GM03348 (cell line): ENCODE results near the gene TDRD10.

ENCODE experiments used
- DNase-seq: peaks from one replicate; pipeline ENCODE4 v3.0.0; 2012; ENCODE audit warnings: low spot score

The TDRD10 gene

DNA sequence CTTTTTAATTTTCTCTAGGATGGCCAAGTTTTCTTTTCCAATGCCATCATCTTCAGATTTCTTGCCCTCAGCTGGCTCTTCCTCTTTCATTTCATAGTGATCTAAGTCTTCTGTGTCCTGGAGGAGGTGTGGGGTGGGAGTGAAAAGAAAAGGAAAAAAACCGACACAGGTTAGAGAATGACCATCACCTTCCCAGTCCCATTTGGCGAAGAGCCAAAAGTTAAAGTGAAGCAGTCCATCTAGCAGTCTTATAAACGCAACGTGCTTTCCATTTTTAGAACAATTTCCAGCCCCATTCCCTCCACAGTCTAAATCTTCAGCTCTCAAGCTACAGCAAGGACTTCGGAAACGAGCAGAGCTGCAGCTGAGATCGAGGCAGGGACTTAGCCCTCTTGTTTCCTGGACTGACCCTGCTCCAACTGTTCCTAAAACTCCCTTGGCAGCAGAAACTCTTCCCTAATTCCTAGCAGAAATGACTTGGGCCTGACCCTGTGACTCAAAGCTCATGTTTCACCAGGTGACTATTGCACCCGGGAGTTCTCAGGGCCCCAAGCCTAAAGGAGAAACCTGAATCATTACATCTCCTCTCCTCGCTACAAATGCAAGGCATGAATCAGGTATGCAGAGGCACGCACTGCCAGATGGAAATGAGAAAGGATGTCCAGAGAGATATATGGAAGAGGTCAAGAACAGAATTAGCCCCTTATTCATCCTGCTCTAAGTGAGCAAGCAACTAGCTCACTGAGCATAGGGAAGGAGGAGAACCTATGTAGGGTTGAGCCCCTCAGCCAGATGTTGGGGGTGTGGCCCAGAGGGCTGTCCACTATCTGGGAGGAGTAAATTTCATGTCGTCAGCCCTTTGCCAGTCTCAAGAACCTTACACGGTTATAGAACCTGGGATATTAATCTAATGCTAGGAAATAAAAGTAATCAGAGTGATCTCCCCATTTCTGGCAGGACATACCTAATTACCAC, 51.3 kb downstream of the TDRD10 start:
- no peak for DNase-seq

DNA sequence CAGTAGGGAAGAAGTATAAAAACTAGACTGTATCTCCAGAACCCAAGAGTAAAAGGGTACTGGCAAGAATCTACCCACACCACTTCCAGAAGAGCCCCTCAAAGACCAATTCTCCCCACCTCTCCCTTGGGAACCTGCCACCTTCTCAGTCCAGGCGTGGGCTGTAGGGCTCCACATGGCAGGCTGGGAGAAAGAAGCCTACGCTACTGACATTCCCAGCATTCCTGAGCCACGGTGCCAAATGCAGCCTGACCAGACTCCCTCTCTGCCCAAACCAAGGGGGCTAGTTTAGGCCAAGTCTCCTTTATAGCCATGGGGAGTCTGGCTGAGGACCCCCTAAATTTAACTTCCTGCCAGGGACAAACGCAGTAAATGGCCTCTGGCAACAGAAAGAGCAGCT, 54.4 kb downstream of the TDRD10 start:
- DNase-seq, result peak; percentile 77

DNA sequence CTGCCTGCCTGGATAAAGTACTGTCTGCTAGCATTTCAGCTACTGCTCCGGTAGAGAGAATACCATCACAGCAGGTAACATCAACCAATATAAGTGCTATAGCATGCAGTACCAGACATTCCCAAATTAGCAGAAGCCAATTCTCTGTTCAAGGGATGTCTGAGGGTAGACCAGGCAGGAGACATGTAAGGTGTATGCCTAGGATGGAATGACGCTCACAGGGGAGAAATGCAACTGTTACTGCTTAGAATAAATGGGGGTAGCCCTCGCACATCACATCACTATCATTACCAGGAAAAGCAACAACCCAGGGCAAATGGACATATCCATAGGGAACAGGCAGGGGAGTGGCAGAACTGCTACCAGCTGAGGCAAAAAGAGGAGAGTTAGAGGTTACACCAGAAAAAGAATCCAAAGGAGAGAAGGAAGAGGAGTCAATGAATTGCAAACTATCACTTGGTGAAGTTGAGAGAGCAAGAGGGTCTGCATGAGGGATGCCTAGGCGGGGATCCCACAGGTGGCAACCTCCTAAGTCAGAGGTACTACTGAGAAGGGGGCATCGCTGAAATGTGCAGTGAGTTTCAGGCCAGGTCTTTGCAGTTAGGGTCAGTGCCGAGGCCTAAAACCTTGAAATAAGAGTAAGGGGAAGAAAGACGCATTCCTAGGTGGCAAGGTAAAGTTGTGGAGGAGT, 55.4 kb downstream of the TDRD10 start:
- DNase-seq, result no peak

DNA sequence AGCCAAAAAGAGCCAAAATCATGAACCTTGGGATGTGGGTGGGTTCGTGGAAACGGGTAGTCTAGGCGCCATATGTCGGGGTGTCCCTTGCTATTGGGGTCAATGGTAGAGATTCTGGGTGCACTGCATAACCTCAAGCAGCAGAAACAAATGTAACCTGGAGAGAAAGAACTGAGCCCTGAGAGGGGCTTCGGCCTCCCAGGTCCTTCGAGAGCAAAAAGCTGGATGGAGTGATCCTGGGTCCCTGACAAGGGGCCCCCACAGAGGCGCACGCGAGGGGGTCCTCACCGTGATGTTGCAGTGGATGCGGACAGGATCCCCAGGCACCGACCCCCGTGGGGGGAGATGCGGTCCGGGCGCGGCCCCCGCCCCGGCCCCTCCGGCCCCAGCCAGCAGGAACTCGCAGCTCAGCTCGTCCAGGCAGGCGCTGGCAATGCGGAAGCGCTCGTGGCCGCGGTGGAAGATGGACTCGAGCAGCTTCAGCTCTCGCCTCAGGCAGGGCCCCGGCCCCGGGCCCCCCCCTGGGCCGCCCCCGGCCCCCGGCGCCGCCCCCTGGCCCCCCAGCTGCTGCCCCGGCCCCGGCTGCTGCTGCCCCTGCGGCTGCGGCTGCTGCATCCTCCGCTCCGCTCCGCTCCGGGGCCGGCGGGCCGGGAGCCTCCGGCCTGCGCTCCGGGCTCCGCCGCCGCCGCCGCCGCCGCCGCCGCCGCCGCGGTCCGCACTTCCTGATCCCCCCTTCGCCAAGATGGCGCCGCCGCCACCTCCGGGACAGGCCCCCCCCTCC, 56.1 kb downstream of the TDRD10 start, which contains the start of gene UBE2Q1:
Gene UBE2Q1, minus strand, starts transcription at position 724 of the 781 bp plus-strand sequence. Its CDS starts 109 bp downstream, at position 615.
- peak; percentile 41 for DNase-seq

DNA sequence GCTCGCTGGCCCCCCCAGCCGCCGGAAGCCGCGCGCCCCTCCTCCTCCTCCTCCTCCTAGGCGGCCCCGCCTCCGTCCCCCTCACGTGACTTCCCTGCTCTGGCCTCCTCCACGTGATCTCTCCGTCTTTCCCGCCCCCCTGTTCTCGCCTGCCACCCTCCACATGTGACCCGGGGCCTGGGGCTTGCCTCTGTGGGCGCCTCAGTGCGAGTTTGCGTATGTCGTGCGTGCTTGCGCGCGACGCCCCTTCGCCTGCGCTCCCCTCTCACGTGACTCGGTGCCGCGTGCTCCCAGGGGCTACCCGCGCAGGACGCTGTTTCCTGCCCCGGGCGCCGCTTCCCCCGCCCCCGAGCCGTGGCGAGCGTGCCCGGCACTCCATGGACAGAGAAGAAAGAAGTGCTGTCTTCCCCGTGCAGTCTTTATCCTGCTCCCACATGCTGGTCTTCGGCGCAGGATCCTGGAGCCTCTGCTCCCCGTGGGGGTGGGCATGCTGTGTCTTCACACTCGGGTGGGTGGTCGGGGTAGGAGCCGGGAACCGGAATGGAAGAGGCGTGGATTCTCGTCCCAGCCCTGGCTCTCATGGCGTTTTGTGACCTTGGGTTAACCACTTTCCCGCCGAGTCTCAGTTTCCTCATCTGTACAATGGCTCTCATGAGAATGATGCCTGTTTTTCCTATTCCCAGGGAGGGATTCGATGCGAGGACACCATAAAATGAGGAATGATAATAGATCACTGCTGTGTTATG, 56.9 kb downstream of the TDRD10 start:
- peak; percentile 98 for DNase-seq

DNA sequence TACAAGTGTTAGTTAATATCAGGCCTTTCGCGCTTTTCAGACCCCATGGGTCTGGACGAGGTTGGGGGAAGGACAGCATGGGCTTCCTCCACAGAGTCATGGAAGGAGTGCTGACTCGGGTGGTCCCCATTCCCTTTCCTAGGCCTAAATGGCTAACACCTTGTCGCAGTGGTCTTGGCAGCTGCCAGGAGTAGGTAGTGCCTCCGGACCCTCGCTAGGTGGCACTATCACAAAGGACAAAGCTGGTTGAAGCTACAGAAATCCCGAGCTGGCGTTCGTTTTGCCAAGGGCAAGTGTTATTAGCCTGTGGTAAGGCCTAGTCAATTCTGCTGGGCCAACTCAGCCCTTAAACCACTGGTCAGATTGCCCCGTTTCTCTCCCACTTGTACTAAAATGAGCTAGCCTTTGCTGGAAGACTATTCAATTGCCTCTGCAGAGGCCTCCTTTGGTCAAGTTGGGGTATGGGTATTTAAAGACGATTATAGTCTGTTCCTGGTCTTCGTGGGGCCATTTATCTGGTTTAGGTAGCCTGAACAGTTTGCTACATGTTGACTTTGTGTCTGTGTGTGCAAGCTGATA, 57.5 kb downstream of the TDRD10 start:
- peak; percentile 86 for DNase-seq

DNA sequence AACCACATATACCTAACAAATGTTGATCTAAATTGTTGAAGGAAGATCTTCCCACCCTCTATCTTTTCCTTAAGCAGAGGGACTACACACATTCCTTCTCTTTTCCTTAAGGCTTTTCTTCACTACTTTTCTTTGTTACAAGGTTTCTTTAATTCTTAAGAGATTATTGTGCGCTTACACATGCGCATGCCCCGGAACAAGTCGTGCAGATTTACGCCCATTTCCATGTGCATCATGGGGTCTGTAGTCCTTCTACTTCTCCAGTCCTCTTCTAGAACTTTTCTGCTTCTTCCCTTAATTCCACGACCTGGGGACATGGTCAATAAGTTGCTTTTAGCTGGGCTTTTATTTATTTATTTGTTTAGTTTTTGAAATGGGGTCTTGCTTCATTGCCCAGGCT, 63.9 kb downstream of the TDRD10 start:
- DNase-seq, result no peak

DNA sequence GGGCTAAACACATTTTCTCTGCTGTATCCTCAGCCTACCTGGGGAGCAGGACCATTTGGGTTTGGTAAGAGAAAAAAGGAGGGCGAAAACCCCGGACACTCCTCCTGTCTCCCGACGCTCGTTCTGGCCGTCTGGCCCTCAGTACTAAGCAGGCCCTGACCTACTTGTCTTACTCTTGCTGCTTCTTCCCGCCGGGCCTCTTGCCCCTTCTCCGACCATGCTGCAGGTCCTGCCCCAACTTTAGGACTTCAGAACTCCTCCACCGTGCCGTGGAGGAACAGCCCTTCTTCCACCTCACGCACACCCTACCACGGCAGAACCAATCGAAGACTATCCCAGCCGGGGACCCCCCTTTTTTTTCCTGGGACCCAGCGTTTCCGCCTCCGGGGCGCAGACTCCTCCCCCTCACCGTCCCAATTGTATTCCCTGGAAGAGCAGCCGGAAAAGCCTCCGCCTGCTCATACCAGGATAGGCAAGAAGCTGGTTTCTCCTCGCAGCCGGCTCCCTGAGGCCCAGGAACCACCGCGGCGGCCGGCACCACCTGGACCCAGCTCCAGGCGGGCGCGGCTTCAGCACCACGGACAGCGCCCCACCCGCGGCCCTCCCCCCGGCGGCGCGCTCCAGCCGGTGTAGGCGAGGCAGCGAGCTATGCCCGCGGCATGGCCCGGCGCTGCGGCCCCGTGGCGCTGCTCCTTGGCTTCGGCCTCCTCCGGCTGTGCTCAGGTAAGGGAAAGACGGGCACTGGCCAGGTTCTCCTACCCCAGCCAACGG, 65.6 kb downstream of the TDRD10 start, which contains the start of gene CHRNB2:
Gene CHRNB2, plus strand, starts transcription at position 393 of the 771 bp plus-strand sequence. Its CDS starts 267 bp downstream, at position 660.
- peak; percentile 94 for DNase-seq

DNA sequence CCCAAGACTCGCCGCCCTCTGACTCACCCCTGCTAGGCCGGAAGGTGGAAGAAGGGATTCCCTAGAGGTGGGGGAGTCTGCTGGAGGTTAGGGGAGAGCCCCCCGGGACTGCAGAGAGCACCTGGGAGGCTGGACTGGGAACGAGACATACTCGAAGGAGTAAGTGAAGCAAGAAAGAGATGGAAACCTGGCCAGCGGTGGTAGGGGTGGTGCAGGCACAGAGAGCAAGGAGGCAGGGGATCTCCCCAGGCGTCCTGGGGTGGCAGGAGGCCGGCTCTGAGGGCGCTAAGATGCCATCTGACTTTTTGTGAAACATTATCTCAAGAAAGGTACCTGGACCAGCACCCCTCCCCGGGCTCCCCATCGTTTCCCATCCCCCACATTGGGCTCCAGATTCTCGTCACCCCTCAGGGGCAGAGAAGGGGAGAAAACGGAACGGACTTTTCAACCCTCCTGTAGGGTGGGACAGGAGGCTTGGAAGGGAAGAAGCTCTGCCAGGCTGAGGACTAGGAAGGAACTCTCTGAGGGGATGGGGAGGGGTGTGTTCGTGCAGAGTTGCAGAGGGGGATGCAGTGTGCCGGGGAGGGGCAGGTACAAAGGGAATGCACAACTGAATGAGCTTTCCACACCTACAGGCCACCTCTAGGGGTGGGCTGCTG, 66.3 kb downstream of the TDRD10 start:
- no peak for DNase-seq

DNA sequence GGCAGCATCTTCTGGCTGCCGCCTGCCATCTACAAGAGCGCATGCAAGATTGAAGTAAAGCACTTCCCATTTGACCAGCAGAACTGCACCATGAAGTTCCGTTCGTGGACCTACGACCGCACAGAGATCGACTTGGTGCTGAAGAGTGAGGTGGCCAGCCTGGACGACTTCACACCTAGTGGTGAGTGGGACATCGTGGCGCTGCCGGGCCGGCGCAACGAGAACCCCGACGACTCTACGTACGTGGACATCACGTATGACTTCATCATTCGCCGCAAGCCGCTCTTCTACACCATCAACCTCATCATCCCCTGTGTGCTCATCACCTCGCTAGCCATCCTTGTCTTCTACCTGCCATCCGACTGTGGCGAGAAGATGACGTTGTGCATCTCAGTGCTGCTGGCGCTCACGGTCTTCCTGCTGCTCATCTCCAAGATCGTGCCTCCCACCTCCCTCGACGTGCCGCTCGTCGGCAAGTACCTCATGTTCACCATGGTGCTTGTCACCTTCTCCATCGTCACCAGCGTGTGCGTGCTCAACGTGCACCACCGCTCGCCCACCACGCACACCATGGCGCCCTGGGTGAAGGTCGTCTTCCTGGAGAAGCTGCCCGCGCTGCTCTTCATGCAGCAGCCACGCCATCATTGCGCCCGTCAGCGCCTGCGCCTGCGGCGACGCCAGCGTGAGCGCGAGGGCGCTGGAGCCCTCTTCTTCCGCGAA, 69.4 kb downstream of the TDRD10 start:
- no peak for DNase-seq

DNA sequence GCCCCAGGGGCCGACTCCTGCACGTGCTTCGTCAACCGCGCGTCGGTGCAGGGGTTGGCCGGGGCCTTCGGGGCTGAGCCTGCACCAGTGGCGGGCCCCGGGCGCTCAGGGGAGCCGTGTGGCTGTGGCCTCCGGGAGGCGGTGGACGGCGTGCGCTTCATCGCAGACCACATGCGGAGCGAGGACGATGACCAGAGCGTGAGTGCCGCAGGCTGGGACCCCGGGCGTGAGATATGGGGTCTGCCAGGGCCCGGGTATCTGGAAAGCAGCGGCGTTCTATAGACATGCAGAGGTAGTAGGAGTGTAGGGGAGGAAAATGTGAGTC, 69.9 kb downstream of the TDRD10 start:
- DNase-seq, result no peak

DNA sequence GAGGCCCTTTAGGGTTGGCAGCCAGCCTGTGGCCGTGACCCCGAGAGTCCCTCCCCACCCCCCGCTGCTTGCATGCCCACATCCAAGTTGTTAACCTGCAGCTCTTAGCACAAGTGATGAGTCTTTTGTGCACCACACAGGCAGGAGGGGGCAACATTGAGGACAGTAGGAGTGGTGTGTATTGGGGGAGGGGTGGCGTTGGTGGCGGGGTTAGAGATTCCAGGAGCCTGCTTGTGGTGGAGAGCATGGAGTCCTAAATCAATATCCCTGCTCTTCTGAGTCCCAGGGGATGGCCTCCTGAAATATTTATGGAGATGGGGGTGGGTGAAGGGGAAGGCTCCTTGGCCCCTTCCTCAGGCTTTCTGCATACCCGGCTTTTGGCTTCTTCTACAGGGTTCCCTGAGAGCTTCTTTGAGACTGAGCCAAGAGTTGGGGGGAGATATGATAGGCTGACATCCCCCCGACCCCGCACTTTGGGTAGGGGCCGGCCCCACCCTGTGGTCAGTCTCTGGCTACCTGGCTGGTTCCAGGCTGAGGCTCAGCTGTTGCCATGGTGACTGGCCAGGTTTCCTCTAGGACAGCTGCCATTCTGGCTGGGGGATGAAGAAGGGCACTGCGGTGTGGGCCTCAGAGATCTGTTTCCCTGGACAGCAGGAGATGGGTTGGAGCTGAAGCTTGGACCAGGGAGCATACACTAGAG, 70.6 kb downstream of the TDRD10 start:
- no peak for DNase-seq

DNA sequence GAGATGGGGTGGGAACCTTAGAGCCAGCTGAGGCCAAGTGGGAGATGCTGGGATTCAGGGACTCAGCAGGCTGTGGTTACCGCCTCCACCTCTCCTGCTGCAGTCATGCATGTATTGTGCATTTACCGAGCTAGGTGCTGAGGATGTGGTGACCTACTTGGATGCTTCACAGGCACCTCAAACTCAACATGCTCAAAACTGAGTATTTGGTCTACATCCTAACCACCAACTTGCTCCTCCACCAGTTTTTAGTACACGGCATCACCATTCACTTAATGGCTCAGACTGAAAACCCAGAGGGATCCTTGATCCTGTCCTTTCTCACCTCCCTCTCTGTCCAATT, 71.1 kb downstream of the TDRD10 start:
- no peak for DNase-seq

DNA sequence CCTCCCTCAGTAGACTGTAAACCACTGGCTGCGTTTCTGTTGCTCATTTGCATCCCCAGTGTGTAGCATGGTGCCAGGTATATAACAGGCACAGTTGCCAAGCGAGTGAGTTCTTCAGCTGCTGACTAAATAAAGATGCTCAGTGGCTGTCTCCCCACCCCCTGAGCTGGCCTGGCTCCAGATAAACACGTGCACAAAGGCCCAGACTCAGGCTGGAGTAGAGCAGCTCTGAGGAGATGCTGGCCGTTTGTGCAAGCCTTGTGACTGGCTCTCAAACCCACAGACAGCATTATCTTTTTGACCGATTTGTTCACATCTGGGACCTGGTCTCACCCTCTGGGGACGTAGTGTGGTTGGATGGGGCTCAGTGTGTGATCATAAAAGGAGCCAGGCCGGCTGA, 72.7 kb downstream of the TDRD10 start:
- DNase-seq, result no peak

DNA sequence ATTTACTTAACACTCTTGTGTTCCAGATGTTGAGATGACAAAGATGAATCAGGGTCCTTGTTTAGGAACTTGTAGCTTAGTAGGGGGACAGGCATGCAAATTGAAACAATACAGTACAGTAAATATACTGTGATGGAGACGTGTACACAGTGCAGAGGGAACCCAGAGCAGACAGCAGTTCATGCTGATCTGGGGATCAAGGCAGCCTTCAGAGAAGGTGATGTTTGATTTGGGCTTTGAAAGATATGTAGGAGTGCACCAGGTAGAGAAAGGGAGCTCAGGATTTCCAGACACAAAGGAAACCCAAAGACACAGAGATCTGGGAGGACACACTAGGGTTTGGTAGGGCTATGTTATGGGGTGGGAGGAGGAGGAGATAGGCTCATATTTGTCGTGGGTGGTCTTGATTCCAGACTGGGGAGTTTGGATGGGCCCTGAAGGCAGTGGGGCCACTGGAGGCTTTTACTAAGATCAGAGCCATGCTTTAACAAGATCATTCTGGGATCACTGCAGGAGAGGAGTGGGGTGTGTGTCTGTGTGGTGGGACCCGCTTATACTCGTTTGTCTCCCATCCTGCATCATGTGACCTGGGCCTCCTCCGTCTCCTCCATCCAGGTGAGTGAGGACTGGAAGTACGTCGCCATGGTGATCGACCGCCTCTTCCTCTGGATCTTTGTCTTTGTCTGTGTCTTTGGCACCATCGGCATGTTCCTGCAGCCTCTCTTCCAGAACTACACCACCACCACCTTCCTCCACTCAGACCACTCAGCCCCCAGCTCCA, 73.3 kb downstream of the TDRD10 start:
- DNase-seq, result no peak

DNA sequence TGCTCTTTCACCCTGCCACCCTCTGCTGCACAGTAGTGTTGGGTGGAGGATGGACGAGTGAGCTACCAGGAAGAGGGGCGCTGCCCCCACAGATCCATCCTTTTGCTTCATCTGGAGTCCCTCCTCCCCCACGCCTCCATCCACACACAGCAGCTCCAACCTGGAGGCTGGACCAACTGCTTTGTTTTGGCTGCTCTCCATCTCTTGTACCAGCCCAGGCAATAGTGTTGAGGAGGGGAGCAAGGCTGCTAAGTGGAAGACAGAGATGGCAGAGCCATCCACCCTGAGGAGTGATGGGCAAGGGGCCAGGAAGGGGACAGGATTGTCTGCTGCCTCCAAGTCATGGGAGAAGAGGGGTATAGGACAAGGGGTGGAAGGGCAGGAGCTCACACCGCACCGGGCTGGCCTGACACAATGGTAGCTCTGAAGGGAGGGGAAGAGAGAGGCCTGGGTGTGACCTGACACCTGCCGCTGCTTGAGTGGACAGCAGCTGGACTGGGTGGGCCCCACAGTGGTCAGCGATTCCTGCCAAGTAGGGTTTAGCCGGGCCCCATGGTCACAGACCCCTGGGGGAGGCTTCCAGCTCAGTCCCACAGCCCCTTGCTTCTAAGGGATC, 74.0 kb downstream of the TDRD10 start:
- DNase-seq, result no peak

DNA sequence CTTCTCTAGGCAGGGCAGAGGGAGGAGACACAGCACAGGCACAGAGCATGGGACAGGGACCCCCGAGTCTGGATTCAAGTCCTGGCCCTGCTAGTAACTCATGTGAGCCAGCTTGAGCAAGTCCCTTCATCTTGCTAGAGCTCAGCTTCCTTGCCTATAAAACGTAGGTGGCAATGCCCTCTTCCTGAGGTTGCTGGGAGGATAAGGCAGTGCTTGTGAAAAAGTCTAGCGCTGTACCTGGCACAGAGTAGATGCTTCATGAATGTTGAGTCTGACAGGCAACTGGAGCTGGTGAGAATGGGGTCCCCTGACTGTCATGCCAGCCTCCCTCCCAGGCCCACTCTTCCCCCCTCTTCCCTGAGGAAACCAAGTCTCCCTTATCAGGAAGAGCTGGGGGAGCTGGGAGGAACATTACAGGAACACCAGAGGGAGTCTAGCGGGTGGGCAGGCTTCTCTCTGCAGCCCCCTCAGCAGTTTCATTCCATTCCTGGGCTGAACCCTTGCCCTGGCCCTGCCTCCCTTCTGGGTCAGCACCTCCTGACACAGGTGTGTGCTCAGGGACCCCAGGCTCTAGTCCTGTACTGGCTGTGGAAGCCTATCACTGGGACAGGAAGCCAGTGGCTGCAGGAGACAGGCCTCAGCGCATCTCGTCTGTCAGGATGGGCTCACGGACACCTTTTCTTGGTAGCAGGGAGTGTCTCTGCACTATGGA, 75.5 kb downstream of the TDRD10 start:
- DNase-seq, result no peak
